GM19035 (cell line): ENCODE data around the gene LPP.

ENCODE experiments used
- ATAC-seq: cut with Tn5 transposase; IDR thresholded peaks from one replicate; pipeline ENCODE4 v1.9.1; 2021; ENCODE audit not compliant: unreplicated experiment

Gene LPP

DNA sequence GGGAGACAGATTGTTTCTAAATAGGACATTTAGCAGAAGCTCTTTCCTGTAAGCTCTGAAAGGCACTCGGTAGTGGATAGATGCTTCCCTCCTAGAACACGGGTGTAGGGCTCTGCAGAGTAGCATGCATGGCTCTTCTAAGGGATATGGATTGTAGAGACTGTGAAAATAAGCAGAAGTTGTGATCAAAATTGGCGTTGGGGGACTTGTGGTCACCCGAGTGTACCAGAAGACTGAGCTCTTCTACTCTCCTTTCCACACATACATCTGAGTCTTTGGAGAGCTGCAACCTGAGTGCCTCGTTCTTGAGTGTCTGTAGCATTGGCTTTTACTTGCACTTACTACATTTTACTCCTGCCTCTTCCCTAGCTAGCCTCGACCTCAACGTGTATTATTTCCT, 197.7 kb downstream of the LPP start:
- ATAC-seq = no peak

DNA sequence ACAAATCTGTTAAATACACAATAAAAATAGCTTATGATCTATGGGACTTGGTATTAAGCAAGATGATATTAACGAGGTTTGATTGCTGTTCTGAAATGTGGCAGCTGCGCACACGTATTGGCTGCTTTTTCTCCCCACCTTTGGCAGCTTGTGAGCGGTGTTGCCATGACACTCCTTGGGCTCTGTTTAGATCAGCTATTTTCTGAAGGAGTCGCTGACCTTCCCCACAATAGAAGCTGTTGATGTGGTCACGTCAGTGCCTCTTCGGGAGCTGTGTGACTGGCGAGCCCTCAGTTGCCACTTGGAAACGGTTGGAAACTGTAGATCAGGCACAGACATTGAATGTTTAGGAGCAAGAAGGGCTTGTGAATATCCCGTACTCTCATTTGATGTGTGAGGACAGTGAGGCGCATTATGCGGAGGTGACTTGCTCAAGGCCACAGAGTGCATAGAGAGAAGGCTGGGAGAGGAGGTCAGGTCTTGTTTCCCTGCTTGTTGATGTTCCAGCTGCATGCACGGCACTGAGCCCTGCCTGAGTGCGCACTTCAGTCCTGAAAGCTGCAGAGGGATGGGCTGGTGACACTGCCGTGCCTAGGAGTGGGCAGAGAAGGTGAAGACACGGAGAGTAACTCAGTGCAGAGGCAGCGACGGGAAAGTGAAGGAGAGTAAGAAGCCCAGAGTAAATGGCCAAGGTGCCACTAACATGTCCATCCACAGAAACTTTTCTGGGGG, 198.4 kb downstream of the LPP start:
- no peak for ATAC-seq

DNA sequence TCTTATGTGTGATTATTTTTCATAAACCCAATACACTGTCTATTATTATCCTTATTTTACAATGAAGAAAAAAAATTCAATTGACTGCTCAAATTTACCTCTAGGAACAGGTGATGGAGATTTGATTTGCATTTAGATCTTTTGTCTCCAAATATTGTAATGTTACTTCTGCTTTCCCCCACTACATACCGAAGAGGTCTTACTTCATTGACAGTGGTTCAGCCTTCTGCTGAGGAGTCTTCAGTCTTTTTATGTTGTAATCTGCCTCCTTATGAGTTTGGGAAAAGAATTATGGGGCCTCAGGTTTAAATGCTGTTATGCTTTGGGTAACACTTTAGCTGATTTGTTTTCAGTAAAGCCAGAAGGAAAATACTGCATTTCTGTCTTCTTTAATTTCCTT, 199.5 kb downstream of the LPP start:
- no peak for ATAC-seq

DNA sequence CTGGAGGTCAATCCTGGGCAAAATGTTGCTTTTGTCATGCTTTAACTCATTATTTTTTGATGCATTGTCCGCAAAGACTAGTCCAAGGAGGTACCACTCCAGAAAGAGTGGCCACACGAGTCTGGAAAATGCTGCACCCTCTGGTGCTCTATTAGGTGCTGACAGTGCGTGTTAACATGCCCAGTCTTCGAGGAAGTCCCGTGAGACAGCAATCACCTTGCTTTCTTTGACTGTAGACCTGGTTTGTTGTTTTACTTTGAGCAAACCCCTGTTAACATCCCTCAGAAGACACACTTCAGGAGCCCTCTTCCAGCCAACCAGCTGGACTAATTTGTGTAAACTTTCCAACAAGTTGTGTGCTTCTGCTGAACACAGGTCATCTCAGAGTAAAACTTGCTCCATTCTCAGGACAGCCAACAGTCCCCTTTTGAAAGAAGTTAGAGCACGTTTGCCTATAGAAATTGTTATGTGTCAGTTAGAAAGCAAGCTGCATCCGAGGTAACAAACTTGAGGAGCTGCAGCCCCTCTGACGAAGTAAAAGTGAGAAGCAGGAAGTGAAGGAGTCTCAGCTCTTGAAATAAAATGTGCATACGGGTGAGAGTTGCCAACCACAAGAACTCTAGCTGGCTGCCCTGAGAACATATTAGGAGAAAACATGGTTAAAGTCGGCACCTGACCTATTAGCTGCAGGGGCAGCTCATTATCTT, 205.0 kb downstream of the LPP start:
- no peak for ATAC-seq

DNA sequence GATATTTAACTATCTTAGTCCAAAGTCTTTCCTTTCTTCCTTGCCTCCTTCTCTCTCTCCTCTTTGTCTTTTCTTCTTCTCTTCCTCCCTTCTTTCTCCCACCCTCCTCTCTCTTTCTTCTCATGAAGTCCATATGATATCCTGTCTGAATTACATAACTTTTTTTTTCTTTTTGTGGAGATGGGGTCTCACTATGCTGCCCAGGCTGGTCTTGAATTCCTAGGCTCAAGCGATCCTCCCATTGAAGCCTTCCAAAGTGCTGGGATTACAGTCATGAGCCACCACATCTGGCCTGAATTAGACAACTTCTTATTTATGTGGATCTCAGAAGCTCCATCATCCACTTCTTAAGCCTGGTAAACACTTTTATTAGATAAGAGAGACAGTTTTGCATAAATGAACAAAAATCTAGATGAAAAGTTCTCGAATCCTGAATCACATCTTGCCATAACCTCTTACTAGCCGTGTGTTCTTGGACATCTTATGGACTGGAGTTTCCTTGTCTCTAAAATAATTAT, 206.5 kb downstream of the LPP start:
- ATAC-seq = no peak

DNA sequence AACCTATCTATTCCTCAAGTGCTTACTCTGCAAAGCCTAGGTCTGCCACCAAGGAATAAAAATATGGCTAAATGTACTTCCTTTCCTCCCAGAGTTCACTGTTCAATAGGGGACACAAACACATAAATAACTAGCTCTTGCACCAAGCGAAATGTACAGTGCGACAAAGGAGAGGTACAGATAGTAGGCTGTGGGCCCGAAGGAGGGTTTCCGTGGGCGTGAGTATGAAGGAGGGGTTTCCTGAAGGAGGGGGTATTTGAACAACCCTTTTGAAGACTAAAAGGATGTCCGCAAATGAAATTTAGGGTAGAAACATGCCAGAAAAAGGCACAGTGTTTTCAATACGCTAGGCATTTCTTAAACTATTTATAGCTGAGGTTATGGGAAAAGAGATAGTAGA, 207.9 kb downstream of the LPP start:
- no peak for ATAC-seq

DNA sequence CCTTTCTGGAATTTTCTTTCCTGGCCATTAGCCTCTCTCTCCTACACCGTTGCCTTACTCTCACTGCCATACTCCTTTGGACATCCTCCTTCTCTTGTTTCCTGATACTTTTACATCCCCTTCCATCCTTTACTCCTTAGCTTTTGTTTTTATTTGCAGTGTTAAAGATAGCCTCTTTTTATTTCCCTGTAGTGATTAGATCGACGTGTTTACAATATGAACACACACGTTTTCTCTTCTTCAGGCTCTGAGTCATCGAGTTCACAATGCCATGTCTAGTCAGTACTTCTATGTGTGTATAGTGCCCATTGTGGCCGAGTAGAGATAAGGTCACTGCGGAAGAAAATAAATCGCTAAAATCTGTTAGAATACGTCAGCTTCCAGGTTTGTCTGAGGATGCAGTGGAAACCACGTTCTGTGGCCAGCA, 208.5 kb downstream of the LPP start:
- no peak for ATAC-seq

DNA sequence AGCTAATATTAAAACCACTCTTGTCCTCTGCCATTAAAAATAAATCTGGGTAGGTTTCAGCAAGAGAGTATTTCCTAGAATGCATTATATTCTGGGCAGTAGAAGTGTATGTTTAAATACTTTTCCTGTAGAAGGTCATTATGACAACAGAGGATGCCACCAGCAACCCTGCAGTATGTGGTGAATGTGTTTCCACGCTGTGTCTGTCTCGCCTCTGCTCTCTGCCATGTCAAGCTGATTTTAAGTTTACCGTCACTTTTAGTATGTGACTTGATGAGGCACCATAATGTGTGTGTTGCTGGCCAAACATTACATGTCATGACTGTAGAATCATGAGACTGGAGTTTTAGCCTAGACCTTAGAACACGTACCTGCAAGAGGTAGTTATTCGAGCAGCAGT, 211.2 kb downstream of the LPP start:
- ATAC-seq = no peak

DNA sequence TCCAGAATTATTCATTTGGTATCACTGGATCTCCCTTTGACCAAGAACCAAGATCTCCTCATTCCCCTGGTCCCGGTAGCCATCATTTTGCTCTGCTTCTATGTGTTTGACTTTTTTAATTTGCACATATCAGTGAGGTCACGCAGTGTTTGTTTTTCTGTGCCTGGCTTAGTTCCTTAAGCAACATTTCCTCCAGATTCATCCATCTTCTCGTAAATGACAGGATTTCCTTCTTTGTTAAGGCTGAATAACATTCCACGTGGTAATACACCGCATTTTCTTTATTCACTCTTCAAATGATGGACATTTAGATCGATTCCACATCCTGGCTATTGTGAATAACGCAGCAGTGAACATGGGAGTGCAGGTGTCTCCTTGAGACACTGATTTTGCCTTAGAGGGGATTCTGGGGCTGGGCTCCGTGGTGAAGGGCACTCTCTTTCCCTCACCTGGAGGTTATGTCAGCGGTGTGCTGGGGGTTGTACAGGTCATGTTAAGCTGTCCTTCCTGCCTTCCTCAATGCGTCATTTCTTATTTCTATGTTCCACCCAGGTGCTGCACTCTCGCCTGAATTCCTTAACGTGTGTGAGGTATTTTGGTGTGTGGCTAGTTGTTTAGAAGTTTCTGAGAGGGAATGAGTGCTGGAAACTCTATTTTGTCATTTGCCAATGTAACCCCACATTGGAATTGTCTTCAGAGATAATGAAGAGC, 212.2 kb downstream of the LPP start:
- ATAC-seq = no peak

DNA sequence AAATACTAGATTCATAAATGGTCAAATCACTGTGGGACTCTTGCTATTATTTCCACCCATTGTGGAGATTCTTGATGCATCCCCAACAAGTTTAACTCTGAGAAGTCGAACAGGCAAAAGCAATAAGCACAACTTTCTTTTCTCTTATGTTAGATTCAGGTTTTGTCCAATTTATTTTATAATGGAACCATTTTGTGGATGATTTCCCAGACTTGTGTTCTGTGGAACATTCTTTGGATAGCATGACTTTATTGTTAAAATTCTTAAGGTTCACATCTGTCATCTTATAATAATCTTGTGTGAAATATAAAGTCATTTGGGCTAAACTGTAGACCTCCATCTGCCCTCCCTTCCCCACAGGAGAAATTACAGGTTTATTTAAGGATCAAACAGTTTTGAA, 213.7 kb downstream of the LPP start:
- no peak for ATAC-seq

DNA sequence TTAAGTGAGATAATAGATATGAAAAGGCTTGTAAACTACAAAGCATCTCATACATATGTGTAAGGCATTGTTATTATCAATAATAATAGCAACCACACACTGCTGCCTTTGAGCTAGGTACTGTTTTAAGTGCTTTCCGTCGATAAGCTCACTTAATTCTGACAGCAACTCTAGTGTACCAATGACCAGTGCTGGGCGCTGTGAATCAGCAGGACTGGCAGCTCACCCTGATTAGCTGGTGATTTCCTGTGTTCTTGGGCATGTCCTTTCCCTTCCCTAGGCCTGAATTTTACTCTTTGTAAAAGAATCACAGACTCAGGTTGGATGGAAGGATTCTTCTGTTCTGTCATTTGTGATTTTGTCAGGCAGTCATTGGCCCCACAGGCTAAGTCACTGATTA, 215.6 kb downstream of the LPP start:
- ATAC-seq = no peak

DNA sequence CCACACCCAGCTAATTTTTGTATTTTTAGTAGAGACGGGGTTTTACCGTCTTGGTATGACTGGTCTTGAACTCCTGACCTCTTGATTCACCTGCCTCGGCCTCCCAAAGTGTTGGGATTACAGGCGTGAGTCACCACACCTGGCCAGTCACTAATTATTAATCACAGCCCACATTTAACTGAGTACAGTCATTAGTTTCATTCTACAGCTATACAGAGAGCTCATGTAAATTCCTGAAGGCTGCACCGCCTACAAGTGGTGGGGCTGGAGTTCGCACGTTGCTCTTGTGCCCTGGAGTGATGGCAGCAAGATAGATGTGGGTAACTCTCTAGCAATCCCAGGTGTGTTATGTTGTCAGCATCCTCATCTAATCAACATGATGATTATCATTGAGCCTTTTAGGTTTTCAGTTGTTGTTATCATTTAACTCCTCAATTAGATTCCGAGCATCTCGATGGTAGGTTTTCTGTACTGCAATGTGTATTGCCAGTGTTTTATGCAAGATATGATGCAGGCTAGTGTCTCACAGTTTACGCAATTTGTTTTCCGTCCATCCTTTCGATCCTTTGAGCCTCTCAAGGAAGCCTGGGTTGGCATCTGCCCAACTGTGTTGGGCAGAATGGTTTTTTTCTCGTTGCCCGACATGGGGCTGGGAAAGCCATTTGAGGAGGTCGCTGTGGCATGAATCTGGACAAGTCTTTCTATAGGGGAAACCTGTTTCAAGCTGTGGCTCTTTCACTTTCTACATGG, 216.3 kb downstream of the LPP start:
- ATAC-seq = no peak

DNA sequence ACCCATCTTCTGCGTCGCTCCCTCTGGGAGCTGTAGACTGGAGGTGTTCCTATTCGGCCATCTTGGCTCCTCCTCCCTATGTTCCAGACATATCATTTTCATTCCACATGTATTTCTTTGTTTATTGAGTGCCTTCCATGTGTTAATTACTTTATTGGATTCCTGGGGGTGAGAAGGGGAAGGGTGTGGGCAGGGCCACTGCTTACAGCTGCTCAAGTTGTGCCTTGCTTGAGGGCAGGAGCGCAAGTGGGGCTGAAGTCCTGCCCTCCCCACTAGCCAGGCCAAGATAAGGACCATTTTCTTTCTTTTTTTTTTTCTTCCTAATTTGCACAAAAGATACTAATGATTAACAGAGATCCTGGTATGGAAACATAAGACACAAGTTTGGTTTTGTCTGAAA, 224.8 kb downstream of the LPP start:
- ATAC-seq = no peak

DNA sequence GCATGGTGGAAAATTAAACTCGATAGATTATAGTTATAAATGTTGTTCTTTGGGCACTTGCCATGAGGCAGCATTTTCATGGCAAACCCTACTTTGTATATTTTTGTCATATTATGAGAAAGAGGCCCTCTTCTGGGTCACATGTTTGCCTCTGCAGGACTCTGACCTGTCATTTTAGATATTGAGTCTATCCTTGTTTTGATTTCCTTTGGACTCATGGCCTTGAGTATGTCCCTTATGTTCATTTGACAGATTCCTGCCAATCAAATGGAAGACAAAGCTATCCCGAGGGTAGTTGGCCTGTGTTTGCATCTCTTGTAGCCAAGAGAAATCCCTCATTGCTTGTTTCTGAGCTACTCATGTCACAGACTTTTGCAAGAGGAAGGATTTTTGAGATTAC, 226.3 kb downstream of the LPP start:
- no peak for ATAC-seq

DNA sequence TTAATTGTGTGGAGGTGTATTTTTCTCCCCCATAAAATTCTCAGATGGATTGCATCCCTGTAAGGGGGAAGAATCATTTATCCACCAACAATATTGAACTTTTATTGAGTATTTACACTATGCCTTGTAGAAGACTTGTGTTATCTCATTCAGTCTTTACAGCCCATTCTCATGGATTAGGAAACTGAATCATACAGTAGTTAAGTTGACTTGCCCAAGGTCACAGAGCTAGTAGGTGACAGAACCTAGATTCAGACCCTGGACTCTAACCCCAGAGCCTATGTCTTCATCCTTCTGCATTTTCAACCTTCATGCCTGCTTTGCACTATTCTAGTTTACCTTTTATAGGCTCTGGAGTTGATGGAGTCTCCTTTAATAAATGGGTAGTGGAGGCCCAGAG, 226.8 kb downstream of the LPP start:
- no peak for ATAC-seq

DNA sequence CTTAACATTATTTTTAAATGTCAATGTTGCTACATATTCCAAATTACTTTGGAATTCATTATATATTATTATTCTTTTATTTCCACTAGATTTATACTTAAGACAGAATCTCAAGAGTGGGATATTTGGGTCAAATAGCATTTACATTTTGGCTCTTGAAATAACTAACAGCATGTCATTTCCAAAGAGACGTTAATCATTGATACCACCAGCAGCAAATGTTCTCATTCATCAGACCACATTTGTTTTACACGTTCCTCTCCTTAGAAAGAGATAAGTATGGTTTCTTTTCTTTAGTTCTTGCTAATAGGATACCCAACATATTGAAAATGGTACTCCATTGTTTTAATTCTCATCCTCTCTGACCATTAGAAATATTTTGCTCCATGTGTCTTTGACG, 229.8 kb downstream of the LPP start:
- ATAC-seq = no peak

DNA sequence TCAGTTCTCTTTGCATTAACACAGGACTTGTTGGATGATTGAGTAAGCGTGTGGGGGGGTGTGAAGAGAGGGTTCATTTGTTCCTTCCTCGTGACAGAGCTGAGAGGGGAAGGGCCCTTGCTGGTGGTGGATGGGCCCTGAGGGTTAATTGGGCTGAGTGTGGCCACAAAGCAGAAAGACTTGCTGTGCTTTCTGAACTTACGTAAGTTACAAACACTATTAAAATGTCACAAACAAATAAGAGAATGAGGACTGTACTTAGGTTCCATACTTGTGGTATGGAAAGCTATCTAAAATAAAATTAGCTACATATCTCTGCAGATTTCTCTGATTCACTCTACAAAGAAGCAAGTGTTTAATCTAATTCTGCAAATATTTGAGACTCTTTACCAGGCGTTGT, 231.3 kb downstream of the LPP start:
- no peak for ATAC-seq

DNA sequence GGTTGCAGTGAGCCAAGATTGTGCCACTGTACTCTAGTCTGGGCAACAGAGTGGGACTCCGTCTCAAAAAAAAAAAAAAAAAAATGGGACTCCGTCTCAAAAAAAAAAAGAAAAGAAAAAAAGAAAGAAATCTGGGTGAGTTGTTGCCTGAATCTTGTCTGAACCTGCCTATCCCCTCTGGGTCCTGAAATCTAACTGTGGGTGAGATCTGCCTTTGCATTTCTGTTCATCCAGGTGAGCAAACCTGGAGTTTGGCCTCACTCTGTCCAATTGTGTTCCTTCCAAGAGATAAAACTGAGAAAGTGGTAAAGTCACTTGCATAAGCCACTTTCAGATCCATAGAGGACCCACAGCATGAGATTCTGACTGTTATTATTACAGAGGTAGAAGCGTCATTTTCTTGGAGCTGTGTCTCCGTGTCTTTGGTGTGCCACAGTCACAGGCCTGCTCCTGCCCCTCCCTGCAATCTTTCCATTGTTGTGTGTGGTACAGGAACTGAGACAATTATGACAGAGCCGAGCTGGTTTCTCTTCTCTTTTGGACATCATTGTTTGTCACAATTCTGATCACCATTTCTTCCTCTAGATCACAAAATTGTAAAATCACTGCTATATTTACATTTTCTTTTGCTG, 235.9 kb downstream of the LPP start:
- peak; percentile 94 for ATAC-seq

DNA sequence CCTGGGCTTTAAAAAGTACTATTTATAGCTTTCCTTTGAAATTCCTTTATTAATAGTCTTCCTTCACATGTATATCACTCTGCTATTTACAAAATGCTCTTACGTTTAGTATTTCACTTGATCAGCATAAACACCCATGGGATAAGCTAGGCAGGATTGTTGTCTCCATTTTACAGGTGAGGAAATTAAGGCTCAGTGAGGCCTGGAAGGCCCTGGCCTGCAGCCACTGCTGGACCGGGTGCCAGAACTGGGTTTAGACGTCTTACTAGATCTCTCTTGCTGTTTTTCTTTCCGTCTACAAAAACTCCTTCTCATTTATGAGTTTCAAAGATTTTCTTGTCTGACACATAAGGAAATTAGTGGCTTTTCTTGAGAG, 236.4 kb downstream of the LPP start:
- peak; percentile 31 for ATAC-seq

DNA sequence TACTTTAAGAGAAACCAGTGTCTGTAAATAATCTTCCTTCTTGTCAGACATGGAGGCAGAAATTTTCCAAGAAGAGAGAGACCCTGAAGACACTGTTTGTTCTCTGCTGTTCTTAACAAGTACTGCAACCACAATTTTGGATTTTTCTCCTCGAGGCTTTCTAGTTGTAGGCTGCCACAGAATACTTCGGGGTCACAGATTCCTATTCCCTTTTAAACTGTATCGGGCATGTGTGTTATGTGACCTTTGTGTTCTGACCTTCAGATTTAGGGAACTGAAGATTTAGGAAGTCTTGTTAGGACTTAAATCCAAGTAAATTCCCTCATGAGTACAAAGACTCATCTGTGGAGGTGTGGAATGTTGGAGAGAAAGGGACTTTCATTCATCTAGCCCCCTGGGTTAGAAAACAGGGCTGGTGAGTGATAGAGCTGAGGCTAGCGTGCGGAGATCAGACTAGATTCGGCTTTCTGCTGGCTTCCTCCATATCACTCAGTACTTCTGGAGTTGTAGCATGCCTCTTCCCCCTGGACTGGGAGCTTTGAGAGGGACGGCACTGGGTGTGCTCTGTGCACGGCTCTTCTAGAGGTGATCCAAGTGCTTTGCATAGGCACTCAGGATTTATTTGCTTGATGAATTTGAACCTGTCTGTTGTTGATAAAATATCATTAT, 237.0 kb downstream of the LPP start:
- ATAC-seq = no peak
